SKM-1 treated with dmso at 0.1 percent for 144 hours (cell line): ENCODE data around the gene KLHL33.

Experiments used
- DNase-seq: peaks from one replicate; lab custom pipeline; 2025; ENCODE audit not compliant: unreplicated experiment; lab: John Stamatoyannopoulos, UW

KLHL33 gene, protein sequence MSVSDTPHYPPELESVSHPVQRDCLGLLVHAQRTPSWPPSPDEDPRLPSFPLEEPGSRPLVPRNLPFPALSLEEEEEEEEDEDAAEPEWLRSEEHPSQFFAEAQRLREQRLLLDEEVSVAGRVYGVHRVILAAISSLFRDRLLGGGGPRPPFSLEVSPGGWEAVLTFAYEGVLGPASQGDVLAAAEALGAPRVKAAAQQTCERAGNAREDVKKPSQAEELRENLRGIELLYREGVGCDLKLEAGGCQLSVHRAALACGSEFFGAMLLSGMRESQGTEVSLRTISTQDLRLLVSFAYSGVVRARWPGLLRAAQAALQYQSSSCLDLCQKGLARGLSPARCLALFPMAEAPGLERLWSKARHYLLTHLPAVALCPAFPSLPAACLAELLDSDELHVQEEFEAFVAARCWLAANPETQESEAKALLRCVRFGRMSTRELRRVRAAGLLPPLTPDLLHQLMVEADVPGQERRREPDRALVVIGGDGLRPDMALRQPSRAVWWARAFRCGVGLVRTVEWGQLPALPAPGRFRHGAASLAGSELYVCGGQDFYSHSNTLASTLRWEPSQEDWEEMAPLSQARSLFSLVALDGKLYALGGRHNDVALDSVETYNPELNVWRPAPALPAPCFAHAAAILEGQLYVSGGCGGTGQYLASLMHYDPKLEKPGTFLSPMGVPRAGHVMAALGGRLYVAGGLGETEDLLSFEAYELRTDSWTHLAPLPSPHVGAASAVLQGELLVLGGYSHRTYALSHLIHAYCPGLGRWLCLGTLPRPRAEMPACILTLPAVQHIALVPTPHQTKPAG

DNA sequence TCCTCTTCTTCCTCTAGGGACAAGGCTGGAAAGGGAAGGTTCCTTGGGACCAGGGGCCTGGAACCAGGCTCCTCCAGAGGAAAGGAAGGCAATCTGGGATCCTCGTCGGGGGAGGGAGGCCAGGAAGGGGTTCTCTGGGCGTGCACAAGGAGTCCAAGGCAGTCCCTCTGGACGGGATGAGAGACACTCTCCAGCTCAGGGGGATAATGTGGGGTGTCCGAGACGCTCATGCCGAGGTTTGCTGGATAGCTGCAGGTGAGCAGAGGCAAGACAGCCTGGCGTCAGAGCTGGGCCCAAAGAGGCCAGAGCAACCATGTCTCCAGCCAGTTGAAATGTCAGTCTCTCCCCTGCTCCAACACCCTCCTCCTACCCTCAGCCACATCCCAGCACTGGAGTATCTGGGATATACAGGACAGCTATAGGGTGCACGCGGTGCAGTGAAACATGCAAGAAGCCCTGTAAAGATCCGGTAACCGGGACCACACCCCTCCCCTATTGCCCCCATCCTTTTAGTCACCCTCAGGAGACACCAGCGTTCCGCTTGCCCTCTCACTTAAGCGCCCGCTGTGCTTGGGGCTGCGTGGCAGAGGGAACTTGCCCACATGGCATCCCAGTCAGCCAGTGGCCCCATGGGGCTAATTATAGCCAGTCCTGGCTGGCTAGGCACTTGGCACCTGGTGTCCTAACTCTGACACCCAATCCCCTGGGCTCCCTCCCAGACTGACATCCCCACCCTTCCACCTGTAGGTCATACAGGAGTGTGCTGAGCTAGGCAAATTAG is at the start of gene KLHL33:
KLHL33 (minus strand) TSS at position 585 of the 781 bp plus-strand sequence; CDS start at position 230, 355 bp downstream.
- DNase-seq = no peak

DNA sequence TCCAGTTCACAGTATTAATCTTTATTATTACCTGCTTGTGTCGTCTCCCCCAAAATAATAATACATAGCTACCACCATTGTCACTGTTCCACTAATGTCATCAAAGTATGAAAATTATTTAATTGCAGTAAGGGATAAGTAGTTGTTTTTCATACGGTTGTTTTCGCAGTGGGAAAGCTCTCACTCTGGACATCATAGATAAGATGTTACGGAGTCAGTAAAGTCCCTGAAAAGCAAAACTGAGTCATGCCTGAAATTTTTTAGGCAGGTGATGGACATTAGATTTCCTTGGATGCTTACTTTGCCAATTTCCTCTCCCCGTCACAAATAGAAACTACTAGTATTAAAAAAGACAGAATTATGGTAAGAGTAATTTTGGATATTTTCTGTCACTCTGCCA is 46.4 kb upstream of the KLHL33 start:
- no peak for DNase-seq

DNA sequence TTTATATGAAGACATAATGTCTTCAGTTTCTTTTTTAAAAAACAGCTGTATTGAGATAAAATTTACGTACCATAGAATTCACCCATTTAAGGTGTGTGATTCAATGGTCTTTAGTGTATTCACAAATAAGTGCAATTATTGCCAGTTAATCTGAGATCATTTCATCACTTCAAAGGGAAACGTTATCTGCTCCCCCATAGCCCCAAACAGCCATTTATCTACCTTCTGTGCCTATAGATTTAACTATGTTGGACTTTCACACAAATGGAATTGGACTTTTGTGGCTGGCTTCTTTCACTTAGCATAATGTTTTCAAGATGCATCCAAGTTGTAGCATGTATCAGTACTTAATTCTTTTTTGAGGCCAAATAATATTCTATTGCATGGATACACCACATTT is 42.9 kb upstream of the KLHL33 start:
- no peak for DNase-seq

DNA sequence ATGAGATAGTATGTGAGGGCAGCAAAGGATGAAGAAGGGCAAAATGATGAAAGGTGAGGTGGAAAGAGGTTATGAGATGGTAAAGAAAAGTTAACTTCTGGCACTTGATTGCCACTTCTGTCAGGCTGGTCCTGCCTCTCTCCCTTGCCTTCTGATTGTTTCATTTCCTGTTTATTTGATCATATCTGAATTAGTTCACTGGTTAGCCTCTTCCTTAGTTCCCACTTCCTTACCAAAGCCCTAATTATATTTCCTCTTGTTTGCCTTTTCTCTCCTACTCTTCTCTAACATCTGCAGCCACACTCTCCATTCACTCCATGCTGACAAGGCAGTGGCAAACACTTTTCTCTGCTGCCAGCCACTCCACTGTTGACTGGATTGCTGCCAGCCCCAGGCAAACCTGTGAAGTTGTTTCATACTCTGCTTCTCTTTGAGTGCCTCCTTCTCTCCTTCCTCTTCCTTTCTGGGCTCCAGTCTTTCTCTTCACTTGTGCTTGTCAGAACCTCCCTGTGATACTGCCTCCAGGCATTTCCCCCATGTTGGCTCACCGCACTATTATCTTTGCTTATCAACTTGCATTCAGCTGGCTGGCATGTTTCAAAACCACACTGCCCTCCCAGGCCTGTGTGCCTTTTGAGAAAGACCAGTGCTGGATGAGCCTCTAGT is 41.4 kb upstream of the KLHL33 start:
- no peak for DNase-seq

DNA sequence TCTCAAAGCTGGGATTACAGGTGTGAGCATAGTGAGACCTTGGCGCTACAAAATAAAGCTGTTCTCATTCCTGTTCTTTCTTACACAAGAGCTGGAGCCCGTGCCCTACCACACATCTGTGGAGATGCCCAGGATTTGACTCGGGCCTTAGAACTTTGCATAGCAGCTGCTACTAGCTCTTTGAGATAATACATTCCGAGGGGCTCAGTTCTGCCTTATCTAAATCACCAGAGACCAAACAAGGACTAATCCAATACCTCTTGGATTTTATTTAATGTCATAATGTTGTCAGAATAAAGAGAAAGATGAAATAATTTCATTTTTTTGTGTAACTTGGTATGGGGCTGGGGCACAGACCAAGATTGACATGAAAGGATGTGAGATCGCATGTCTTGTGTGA is 40.8 kb upstream of the KLHL33 start:
- DNase-seq = no peak

DNA sequence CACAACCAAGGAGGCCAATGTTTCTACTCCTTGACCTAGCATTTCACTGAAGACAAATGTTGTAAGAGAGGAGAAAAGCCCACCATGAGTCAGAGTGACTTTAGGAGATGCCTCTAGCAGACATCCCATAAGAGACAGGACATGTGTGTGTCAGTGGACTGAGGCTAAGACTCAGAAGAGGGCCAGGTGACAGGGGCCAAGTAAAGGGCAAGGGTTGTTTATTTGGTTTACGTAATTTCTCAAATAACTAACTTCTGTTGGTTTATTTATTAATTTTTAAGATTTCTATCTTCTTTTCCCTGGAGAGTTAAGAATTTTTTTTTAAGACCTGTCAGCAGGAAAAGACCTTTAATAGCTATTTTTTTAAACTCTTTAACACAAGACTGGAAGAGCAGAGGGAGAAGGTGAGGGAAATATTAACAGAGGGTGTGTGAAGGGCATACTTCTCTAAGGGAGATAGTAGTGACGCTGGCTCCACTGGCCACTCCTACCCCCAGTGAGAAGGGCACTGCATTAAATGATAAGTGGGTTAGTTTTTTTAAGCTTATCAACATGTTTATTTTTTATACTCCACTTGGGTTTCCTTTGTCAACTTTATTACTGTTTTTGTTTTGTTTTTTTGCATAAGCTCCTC is 36.7 kb upstream of the KLHL33 start:
- no peak for DNase-seq

DNA sequence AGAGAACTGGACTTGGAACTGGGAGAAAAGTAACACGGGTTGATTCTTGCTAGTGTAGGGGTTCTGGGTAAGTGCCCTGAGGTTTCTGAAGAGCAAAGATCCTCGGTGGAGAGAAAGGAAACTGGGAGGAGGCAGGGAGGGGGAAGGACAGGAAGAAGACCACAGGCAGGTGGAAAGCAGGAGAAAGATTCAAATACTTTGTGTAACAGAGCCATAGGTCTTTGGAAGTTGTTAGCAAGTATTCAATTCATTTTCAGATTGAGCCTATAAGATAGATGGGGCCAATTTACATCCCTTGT is 34.6 kb upstream of the KLHL33 start:
- no peak for DNase-seq

DNA sequence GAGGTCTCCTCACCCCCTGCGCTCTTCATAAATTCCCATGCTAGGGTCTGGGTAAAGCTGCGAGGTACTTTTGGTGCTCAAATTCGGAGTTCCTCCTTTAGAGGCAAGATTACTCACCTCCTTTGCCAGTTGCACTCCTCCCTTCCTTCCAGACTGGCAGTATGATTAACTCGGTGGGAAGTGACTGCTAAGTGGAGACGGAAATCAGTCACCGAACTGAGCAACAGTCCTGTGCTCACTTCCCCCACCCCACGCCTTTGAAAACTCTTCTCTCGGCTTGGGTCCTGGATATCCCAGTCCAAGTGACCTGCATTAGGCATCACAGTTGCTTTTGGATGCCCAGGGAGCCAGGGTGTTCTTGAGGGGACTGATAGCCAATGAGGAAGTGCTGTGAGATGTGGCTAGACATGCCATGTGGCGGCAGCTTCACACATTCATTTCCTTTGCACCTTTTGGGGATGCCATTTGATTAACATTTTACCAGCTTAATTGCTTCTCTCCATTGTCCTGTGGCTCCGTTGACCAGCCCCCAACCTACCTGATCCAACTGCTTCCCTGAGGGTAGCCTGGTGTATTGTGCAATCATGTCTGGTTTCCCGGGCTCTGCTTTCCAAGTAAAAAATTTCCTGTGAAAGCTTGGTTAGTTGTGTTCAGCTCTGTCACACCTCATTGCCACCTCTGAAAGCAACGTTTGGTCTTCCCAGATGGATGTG is 34.1 kb upstream of the KLHL33 start:
- peak; percentile 56 for DNase-seq

DNA sequence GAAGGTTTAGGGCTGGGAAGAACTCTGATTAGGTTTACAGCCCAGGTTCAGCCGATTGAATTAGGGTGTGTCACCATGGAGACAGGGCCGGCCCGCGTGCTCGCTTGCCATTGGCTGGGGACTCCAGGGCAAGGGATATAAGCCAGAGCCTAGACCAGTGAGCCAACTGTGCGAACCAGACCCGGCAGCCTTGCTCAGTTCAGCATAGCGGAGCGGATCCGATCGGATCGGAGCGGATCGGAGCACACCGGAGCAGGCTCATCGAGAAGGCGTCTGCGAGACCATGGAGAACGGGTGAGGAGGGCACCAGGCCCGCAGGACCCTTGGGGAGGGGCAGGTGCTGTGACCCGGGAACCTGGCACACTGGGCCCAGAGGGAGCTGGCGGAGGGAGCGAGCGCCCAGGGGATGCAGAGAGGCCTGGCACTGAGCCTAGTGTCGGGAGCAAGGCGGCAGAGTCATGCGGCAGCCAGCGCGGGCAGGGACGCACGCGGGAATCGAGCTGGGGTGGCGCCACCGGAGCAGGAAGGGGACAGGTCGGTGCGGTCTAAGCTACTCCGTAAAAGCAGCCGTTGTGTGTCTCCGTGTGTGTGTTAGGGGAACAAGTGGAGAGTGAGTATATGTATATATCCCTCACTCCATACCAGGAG is 33.4 kb upstream of the KLHL33 start, which contains the start of gene PNP:
PNP (plus strand) TSS at position 165 of the 648 bp plus-strand sequence; CDS start at position 284, 119 bp downstream.
- peak; percentile 71 for DNase-seq

DNA sequence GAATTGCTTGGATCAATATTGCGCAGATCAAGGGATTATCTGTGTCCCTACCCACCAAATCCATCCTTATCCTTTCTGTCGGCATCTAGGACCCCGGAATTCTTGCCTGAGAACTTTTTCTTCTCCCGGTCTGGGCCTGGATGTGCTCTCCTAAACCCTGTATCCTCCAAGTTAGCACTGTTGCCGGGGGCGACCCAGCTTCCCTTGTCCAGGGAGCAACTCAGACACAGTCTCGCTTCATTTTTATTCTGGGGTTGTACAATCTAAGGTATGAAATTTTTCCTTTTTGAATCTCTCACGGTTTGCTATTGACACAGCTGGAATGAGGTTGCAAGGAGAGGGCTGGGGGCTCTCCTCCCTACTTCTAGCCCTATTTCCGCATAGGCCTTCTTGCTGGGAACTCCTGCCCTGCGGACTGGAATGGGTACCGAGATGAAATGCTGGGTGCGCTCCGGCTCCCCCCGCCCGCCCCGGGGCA is 32.8 kb upstream of the KLHL33 start:
- DNase-seq = no peak

DNA sequence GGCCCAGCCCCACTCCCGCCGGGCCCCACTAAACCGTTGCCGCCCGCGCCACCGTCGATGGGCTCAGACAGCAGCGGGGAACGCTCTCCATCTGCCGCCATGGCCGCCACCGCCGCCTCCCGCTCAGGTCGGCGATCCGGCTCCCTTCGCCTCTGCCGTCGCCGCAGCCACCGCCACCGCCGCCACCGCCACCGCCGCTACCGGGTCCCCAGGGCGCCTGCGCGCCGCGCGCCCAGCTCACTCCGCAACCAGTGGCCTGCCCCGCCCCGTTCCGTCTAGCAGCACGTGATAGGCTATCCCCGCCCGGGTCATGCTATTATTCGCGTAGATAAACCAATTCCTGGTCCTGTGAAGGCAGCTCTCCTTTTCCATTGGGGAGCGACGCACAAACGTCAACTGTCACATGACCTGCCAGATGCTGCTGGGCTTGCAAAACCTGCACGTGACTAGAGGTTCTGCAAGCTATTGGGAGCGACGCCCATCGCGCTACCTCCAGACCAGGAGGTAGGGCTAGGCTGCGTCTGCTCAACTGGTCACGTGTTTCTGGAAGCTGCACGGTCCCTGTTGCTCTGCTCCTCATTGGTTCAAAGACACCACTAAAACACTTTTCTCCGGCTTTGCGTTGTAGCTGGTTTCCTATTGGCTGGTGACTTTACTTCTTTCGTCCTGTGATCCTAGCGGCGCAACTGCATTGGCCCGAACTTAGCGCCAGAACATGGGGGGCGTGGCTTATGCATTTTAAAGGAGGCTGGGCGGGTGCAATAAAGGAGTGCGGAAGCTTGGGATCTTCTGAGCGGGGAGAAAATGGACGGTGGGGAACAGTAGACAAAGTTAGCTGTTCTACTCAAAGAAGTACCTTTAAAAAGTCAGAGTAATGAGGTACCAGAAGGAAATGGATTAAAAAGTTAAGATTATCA is 25.5 kb upstream of the KLHL33 start, which contains the start of gene PIP4P1:
PIP4P1 (minus strand) TSS at position 210 of the 917 bp plus-strand sequence; CDS start at position 101, 109 bp downstream.
- DNase-seq = peak; percentile 94

DNA sequence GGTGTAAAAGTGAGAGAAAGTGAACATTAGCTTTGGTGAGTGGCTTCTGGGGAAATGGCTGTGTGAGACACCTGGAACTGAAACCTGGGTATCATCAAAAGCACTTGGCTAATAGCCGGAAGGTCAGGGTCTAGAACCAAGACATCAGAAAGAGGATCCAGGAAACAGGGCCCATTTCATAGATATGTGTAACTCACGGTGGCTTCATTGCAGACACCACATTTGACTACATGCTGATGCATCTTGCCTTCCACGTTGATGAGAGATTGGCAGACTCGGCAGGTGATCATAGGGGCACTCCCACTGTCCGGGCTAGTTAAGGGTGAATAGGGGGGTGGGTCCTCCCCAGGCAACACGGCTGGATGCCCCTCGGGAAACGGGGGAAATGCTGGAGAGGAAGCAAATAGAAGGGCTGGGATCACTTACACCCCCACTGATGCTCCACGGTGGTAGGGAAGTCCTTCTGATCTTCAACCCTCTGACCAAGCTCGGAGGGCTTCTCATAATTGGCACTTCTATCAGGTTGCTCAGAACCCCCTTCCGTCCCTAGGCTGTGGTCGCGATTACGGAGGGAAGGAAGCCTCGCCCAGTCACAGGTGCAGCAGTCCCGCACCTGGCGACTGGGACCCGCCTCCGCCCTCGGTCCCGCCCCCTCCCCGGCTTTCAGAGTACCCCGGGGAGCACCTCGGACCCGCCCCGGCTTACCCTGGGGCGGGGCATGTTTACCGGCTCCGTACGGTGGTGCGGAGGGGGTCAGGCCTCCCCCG is 24.7 kb upstream of the KLHL33 start:
- no peak for DNase-seq

DNA sequence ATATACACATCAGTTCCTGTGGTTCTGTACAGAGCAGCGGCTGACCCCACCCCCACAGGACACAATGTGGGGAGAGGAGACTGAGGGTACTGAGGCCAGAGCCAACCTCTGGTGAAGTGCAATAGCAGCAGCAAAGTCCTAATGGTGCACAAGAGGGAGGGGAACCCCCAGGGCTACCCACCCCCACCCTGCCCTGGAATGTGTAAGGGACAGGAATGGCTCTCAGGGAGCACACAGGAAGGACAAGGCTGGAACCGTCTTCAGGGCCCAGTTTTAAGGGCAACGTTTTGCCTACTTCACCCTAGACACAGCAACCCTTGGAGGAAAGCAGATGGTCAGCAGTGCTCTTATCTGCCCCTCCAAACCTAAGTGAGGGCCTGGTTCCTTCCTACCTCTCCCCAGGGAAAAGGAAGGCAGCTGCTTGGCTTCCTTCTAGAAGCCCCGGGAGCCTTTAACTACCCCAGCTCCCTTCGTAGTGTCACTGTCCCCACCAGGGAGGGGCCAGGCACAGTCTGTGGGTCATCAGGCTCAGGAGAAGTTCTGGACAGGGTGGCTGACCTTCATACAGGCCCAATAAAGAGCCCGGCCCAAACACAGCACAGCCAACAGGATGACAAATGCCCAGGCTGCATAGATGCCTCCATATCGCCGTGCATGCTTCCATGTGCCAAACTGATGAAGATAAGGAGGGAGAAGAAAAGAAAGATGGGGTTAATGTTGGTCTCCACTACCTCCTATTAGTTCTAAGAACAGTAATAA is 22.2 kb upstream of the KLHL33 start:
- no peak for DNase-seq

DNA sequence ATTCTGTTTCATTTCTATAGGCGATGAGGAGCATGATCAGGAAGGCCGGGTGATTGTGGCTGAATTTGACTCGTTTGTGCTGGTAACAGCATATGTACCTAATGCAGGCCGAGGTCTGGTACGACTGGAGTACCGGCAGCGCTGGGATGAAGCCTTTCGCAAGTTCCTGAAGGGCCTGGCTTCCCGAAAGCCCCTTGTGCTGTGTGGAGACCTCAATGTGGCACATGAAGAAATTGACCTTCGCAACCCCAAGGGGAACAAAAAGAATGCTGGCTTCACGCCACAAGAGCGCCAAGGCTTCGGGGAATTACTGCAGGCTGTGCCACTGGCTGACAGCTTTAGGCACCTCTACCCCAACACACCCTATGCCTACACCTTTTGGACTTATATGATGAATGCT is 21.0 kb upstream of the KLHL33 start:
- DNase-seq = no peak

DNA sequence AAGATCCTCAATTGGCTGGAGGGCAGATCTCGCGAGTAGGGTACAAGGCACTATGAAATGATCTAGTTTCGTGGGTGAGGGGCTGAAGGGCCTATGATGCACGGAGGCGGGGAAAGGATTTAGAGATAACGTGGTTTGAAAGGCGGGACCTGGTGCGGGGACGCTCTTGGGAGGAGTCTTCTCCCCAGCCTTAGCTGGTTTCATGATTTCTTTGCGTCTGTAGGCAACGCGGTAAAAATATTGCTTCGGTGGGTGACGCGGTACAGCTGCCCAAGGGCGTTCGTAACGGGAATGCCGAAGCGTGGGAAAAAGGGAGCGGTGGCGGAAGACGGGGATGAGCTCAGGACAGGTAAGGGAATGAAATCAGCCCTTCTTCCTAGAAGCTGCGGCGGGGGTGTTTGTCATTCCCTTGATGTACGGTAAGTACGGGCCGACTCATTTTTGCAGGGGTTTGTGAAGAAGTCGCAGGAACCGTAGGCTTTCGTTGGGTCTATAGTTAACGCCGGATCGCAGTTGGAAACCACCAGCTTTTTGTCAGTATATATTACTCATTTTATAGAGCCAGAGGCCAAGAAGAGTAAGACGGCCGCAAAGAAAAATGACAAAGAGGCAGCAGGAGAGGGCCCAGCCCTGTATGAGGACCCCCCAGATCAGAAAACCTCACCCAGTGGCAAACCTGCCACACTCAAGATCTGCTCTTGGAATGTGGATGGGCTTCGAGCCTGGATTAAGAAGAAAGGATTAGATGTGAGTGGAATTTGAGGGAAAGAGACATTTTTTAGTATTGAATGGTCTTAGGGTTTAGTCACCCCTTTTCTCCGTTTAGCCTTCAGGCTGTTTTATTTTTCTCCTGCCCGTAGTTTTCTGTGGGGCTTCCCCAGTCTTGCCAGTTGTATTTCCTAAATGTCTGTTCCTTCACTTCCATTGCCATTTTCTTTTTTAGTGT is 19.7 kb upstream of the KLHL33 start:
- no peak for DNase-seq
